ENCODE results near the gene HEBP1.

HEBP1 gene

DNA sequence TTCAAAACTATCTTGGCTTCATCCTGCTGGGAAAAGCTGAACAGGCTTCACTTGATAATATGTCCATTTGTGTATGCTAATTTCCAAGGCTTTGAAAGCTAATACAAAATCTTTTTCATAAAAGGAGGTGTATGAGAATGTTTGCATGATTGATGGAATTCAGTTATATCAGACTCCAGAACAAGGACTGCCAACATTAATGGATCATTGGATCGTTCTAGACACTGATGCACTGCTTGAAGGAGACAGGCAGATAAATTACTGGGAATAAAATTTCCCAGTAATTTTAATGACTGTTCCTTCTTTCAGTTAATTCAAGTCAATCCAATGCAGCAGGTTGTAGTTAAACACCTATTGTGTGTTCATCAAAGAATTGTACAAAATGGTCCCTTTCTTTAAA is 48.6 kb downstream of the HEBP1 start:
- no peak for DNase-seq

DNA sequence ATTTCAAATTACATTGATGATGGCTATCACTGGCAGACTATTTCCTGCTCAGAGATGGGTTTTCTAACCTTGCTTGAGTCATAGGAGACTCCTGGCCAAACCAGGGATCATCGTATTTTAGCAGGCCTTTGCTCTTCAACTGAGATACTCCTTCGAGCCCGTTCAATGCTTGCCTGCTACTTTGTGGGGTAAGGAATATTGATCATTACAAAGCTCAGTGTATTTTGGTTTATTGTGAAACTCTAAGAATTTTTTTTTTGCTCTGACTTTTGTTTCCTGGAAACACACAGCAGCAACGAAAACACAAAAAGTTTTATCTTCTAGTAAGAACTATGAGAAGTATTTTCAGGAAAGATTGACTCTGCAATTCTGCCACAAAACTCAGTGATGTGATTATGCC is 52.2 kb downstream of the HEBP1 start:
- DNase-seq = no peak

DNA sequence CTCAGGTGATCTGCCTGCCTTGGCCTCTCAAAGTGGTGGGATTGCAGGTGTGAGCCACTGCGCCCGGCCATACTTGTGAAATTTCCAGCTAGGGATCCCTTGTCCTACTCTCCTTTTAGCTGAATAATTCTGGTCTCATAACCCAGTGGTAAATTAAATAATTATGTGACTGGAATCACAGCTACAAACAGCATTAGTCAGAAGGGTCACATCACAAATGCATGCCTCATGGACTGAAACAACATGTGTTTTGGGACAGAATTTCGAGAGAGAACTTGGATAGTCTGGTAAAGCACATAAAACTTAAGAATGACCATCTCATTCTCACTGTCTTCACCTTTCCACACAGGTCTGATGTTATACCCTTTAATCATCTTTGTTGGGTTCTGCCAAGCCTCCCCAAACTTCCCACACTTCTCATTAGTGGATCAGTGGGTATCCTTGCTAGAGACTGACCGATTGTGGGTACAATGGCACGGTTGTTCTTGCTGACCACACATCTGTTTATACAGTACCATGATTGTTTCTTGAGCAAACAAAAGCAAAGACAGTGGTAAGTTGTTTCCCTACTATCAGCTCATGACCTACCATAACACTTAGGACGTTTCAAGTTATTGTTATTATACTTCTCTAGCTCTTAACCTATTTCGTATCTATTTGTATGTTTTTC is 53.2 kb downstream of the HEBP1 start:
- DNase-seq = peak in 10 of 14 donors; percentile 12 to 55 (median 32)

GRCh38 chr12:12945591-12945990 is 54.5 kb downstream of the HEBP1 start:
- no peak for DNase-seq

GRCh38 chr12:12943586-12944260 is 56.3 kb downstream of the HEBP1 start:
- no peak for DNase-seq

DNA sequence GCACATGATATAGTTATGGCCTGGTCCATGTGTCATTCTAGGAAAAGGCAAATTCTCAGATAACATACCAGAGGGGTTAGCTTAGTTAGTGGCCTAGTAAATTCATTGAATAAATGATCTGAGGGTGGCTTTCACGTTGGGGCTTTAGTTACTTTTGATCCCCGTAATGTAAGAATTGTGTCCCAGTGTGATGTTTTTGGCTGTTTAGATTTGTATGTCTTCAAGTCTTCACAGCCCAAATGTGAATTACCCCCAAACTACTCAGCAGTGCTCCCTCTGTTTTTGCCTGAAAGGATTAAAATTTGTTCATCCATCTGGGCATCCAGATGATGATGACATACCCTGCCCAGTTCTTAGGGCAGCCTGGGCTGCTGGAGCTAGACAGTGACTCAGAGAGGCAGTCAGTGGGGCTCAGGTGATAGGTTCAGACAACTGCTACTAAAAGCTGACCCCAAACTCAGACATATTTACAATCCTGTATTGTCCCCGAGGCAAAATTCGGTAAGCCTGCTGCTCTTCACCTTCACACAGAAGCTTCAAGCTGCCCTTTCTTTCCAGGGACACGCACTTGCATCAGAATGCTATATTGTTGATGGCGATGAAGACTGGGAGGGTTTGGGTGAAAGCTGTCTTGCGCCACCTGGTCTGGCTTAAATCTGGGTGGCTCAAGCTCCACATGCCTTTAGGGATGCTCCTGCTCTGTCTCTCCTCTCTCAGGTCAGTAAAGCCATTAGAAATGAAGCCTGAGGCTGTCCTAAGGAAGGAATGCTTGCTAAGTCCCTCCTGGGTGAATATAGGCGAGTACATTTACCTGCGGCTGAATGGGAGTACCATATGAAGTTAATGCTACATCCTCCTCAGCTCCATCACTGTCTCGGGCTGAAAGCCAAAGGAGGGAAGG is 58.4 kb downstream of the HEBP1 start:
- no peak for DNase-seq

- DNase-seq = no peak
These were observed 60.2 kb downstream of the HEBP1 start for GRCh38 chr12:12939888-12940287.

GRCh38 chr12:12938541-12938940 is 61.5 kb downstream of the HEBP1 start:
- no peak for DNase-seq

- DNase-seq = no peak
These were observed 63.0 kb downstream of the HEBP1 start for GRCh38 chr12:12936983-12937491.

DNA sequence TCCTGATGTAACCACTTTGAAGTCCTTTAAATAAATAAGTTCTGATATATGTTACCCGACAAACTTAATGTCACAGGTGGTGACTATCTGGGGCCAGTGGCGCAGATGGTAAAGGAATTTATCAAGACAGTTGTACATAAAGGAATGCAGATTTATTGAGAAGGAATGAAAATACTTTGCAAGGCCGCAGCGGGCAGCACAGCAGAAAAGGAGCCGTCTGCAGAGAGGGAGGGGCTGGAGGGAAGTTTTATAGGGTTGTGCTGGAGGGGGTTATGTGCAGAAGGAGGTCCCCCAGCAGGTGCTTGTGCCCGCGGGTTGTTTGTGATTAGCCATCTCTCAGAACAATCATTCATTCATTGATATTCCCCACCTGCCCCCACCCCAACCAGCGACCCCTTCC is 65.5 kb downstream of the HEBP1 start:
- no peak for DNase-seq

DNA sequence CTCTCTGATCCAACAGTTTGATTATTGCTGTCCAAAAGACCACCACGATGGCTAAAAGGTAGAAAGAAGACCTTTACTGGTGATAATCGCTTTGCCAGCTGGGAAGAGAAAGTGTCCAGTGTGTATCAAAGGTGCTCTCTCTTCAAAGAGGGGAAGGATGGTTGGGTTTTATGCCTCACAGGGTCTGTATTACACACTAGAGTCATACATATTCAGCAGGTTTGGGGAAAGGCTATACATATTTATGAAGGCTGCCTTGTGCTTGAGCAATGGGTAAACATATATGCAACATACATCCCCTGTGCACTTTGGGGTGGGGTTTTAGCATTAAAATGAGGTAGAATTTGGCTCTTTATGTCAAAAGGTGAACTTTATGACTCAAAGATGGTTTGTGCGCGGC is 66.3 kb downstream of the HEBP1 start:
- DNase-seq = no peak

DNA sequence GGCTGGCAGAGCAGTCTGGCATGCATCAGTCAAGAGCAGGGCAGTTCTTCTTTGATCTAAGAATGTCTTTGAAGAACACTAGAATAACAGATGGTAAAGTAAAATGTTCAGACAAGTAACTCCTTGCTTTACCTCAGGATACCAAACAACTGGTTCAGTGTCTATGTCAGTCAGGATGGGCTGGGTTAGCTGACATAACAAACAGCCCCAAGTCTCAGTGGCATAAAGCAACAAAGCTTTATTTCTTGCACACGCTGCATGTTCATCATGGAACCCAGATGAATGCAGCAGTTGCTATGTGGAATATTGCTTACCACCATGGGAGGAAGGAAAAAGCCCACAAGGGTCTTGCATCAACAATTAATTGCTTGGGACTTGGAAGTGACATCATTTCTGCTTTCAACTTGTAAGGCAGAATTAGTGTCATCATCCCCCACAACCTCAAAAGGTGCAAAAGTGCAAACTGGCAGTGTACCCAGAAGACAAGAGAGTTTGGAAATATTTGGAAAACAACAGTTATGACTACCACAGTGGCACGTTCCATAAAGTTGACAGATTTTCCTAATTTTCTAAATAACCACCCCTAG is 69.3 kb downstream of the HEBP1 start:
- DNase-seq = no peak

GRCh38 chr12:12929696-12930095 is 70.4 kb downstream of the HEBP1 start:
- no peak for DNase-seq

- no peak for DNase-seq
These were observed 72.6 kb downstream of the HEBP1 start for GRCh38 chr12:12927211-12928079.

- no peak for DNase-seq
These were observed 73.4 kb downstream of the HEBP1 start for GRCh38 chr12:12926571-12927071.

GRCh38 chr12:12925388-12925787 is 74.7 kb downstream of the HEBP1 start:
- DNase-seq = no peak
